HEK293T (cell line): ENCODE data around the gene HMOX1.

Experiments
- CTBP1 ChIP-seq: fragments of 450-650 bp; IDR thresholded peaks from 2 replicates; pipeline ENCODE4 v1.6.1; 2016; ENCODE audit warnings: borderline replicate concordance
- ELF4 ChIP-seq: fragments of 450-650 bp; IDR thresholded peaks from 2 replicates; pipeline ENCODE4 v1.6.1; 2017; ENCODE audit warnings: antibody characterized with exemption
- FOXA1 ChIP-seq: fragments of 450-650 bp; IDR thresholded peaks from 2 replicates; pipeline ENCODE4 v1.6.1; 2016; ENCODE audit warnings: mild to moderate bottlenecking
- FOXK2 ChIP-seq: fragments of 450-650 bp; IDR thresholded peaks from 2 replicates; pipeline ENCODE4 v1.6.1; 2016; ENCODE audit warnings: mild to moderate bottlenecking
- HDGF ChIP-seq: fragments of 450-650 bp; IDR thresholded peaks from 2 replicates; pipeline ENCODE4 v1.6.1; 2017; ENCODE audit warnings: antibody characterized with exemption, borderline replicate concordance
- L3MBTL2 ChIP-seq: fragments of 450-650 bp; conservative IDR thresholded peaks from 2 replicates; pipeline ENCODE4 v1.6.1; 2016; ENCODE audit warnings: mild to moderate bottlenecking
- SP1 ChIP-seq: fragments of 450-650 bp; IDR thresholded peaks from 2 replicates; pipeline ENCODE4 v1.6.1; 2017
- ZNF384 ChIP-seq: fragments of 450-650 bp; IDR thresholded peaks from 2 replicates; pipeline ENCODE4 v1.6.1; 2016
- TF ChIP-seq, protein P1 (sequence below): fragments of 450-650 bp; IDR thresholded peaks from 2 replicates; pipeline ENCODE4 v1.6.1; 2016

DNA sequence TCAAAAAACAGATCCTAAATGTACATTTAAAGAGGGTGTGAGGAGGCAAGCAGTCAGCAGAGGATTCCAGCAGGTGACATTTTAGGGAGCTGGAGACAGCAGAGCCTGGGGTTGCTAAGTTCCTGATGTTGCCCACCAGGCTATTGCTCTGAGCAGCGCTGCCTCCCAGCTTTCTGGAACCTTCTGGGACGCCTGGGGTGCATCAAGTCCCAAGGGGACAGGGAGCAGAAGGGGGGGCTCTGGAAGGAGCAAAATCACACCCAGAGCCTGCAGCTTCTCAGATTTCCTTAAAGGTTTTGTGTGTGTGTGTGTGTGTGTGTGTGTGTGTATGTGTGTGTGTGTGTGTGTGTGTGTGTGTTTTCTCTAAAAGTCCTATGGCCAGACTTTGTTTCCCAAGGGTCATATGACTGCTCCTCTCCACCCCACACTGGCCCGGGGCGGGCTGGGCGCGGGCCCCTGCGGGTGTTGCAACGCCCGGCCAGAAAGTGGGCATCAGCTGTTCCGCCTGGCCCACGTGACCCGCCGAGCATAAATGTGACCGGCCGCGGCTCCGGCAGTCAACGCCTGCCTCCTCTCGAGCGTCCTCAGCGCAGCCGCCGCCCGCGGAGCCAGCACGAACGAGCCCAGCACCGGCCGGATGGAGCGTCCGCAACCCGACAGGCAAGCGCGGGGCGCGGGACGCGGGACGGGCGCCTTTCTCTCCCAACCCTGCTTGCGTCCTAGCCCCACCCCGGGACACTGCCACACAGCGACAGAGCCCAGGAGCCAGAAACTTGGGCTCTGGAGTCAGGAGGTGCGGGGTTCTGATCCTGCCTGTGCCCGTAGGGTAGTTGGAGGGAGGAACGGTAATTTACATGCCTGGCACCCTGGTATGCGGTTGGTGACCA, at the start of gene HMOX1:
- no peak for TF ChIP-seq SP1
- no peak for TF ChIP-seq FOXA1
- no peak for TF ChIP-seq HDGF
- no peak for TF ChIP-seq CTBP1
- TF ChIP-seq ELF4, result no peak
- no peak for TF ChIP-seq FOXK2
- no peak for TF ChIP-seq ZNF384
- TF ChIP-seq, protein P1, sequence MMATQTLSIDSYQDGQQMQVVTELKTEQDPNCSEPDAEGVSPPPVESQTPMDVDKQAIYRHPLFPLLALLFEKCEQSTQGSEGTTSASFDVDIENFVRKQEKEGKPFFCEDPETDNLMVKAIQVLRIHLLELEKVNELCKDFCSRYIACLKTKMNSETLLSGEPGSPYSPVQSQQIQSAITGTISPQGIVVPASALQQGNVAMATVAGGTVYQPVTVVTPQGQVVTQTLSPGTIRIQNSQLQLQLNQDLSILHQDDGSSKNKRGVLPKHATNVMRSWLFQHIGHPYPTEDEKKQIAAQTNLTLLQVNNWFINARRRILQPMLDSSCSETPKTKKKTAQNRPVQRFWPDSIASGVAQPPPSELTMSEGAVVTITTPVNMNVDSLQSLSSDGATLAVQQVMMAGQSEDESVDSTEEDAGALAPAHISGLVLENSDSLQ, result no peak
- peak; percentile 51 for TF ChIP-seq L3MBTL2
